Kidney capillary endothelial cell (primary cell): Measurements from ENCODE around the gene TNFRSF6B.
"Not testable (repeated sequence)": the region's sequence is repeated elsewhere in the genome, so short reads cannot be mapped to it uniquely, and the experiment has no call there.

Experiments used
- DNase-seq: peaks from one replicate; pipeline ENCODE4 v3.0.0-alpha.2; 2018; ENCODE audit warnings: low spot score

TNFRSF6B gene

GRCh38 chr20:63663332-63664066 lies 33.0 kb upstream of the TNFRSF6B start:
- no peak for DNase-seq

GRCh38 chr20:63664143-63664851 lies 32.2 kb upstream of the TNFRSF6B start:
- DNase-seq = no peak

GRCh38 chr20:63664861-63665594 lies 31.4 kb upstream of the TNFRSF6B start:
- DNase-seq = no peak

GRCh38 chr20:63665708-63666107 lies 30.7 kb upstream of the TNFRSF6B start:
- no peak for DNase-seq

- DNase-seq = no peak
Observed at GRCh38 chr20:63667858-63668257, 28.6 kb upstream of the TNFRSF6B start.

- no peak for DNase-seq
Observed at GRCh38 chr20:63668351-63668750, 28.1 kb upstream of the TNFRSF6B start.

GRCh38 chr20:63671695-63672094 lies 24.8 kb upstream of the TNFRSF6B start:
- not testable (repeated sequence) for DNase-seq

GRCh38 chr20:63672666-63673065 lies 23.8 kb upstream of the TNFRSF6B start:
- DNase-seq = no peak

GRCh38 chr20:63673951-63674350 lies 22.5 kb upstream of the TNFRSF6B start:
- no peak for DNase-seq

- DNase-seq = no peak
Observed at GRCh38 chr20:63675681-63676368, 20.6 kb upstream of the TNFRSF6B start.

- DNase-seq = no peak
Observed at GRCh38 chr20:63678071-63678470, 18.4 kb upstream of the TNFRSF6B start.

- DNase-seq = no peak
Observed at GRCh38 chr20:63678667-63679465, 17.6 kb upstream of the TNFRSF6B start.

GRCh38 chr20:63679799-63680305 lies 16.6 kb upstream of the TNFRSF6B start:
- DNase-seq = no peak

GRCh38 chr20:63680427-63680826 lies 16.0 kb upstream of the TNFRSF6B start:
- no peak for DNase-seq

- DNase-seq = no peak
Observed at GRCh38 chr20:63680857-63681608, 15.4 kb upstream of the TNFRSF6B start.

- no peak for DNase-seq
Observed at GRCh38 chr20:63681609-63682142, 14.8 kb upstream of the TNFRSF6B start.

GRCh38 chr20:63682384-63683139 lies 13.9 kb upstream of the TNFRSF6B start:
- DNase-seq = peak; percentile 97

GRCh38 chr20:63685269-63686026 lies 11.0 kb upstream of the TNFRSF6B start:
- DNase-seq = no peak

- DNase-seq = no peak
Observed at GRCh38 chr20:63686094-63686491, 10.4 kb upstream of the TNFRSF6B start.
